Hepatic stellate cell (primary cell): ENCODE data around the gene PPP3CA.

ENCODE experiments used
- DNase-seq: peaks from one replicate; pipeline ENCODE4 v3.0.0; 2011; ENCODE audit warnings: low spot score

PPP3CA gene

DNA sequence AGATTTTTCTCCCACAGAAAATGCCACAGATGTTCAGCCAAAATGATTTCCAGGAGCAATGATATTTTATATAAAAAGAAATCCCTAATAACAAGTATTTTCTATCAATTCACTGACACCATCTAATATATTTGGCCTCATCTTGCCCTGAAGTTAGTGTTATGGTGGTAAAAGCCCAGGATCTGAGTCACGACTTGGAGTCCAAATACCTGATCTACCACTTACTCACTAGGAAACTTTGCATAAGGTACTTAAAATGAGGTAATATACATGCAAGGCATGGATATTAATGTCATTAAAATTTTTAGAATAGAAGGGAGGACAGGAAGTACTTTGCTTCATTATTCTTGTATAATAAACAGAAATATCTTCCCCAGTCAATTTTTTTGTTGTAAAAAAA lies 16.3 kb downstream of the PPP3CA start:
- no peak for DNase-seq

DNA sequence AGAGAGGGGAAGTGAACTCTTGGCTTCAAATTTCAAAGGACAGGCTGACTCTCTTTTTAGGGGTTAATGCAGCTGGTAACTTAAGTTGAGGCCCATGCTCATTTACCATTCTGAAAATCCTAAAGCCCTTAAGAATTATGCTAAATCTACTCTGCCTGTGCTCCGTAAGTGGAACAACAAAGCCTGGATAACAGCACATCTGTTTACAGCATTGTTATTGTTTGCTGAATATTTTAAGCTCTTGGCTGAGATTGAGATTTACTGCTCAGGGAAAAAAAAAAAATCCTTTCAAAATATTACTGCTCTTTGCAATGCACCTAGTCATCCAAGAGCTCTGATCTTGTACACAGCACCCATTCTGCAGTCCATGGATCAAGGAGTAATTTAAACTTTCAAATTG lies 17.7 kb downstream of the PPP3CA start:
- DNase-seq = no peak

DNA sequence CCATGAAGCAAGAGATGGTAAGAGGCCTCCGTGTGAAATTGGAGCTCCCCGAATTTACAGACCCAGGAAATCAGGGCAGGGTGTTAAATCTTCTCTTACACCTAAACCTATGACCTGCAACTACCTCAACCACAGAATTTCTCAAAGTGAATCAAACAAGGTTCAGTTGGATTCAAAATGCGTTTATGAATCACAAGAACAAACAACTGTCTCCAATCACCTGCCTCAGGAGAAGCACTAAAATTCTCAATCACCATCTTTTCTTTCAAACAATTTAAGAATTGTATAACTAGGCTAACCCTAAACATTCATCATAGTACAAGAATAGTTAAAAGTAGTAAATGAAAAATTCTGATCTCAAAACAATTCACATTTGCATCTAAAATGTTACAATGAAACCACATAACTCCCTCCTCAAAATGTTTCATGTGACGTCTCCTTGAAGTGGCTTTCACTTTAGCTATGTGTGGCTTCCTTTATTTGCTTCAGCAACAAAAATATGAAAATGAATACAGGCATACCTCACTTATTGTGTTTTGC lies 19.2 kb downstream of the PPP3CA start:
- DNase-seq = no peak

DNA sequence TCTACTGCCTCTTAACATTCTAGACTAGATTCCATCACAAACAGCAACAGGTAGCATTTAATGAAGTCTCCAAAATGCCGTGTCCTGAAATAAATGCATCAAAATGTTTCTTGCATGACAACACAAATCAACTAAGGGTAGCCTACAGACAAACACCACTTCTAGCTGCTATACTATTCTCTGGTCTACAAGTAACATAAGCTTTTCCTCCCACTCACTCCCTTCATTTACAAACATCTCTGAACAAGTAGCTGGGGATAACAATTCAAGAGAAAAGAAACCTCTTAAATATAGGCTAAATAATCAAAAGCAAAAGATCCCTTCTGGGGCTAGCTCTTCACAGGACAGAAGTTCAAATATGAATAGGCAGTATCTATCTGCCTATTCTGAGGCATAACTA lies 20.8 kb downstream of the PPP3CA start:
- no peak for DNase-seq

DNA sequence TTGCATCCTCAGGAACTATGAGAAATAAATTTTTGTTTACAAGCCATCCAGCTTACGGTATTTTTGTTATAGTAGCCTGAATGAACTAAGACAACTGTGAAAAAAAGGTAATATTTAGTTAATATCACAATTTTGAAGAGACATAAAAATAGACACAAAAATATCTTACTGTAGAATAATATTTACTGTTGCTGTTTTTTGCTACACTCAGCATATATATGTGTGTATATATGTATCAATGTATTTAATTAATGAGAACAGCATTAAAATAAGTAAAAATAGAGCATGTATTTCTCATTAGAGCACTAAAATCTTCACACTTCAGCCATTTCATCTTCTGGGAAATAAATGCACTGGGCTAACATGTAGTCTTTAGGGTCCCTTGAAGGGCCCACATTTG lies 24.6 kb downstream of the PPP3CA start:
- no peak for DNase-seq

DNA sequence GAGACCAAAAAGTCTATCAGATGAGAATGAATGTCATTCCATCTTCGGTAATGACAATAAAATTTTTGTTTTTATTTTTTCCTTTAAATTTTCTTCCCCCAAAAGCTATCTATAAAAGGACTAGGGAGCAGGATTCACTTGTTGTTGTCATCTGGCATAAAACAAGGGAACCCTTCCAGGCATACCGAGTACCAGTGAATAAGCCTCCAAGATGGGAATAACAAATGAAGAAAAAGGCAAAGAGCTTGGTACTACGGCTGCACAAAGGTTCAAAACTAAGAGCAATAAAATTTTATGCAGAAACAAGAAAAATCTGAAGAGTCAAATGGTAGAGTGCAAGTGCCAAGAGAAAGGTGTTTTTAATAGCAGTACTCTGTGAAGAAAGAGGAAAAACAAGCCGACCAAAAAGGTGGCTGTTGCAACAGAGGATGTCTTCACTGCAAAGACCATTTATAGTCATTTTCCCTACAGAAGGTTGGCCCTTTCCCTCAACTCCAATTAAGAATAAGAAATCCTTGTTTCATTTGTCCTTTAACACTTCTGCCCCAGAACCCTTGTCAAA lies 25.8 kb downstream of the PPP3CA start:
- no peak for DNase-seq

DNA sequence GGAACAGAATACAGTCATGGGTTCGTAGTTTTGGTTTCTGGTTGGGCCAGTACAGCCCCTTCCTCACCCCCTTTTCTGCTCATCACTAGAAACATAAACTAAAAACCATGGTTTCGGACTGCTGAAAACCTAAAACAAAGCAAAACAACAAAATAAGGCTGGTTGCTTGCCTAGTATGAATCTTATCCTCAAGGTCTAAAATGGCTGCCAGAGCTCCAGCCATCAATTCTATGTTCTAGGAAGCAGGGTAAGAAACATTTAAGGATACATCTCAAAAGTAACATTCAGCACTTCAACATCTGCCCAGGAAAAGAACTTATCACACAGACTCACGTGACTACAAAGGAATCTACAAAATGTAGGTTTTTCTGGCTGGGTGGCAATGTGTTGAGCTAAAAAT lies 31.5 kb downstream of the PPP3CA start:
- no peak for DNase-seq

DNA sequence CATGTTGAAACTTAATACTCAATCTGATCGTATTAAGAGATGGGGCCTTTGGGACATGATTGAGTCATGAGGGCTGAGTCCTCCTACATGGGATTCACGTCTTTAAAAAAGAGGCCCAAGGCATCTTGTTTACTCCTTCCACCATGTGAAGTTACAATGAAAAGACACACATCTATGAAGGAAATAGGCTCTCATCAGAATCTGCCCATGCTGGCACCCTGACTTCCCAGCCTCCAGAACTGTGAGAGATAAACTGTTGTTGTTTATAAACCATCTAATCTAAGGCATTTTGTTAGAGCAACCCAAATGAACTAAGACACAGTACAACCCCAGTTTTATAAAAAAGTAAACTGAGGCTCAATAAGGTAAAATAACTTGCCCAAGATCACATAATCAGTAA lies 32.3 kb downstream of the PPP3CA start:
- DNase-seq = no peak

DNA sequence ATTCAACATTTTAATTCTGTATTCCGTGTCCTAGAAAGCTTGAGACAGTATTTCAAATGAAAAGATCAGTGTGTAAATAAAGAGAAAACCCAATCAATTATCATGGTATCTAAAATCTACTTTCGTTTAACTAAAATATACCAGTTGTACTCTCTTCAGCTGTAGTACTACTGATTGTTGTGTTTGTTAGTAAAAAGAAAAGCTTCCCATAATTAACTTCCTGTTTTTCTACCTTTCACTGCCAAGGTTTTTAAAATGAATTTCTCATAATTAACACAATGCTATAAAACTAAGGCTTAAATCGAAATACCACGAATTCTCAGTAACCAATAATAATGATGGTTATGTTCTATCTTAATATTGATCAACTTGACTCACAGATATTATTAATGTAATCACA lies 37.4 kb downstream of the PPP3CA start:
- DNase-seq = no peak

DNA sequence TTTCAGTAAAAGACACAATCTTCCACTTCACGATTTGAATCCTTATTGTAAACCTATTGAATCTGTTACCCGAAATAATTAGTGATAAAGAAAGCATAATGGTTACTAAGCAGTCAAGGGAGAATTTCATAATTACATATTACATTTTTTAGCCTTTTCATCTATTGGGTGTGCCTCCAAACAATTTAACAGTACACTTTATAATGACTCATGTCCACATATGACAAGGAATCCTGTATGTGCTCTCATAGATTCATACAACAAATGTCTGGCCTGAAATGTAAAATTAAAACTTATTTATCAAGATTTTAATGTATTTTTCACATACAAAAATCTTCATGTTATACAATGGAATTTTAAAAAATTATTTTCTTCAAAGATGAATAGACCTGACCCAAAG lies 39.4 kb downstream of the PPP3CA start:
- no peak for DNase-seq

DNA sequence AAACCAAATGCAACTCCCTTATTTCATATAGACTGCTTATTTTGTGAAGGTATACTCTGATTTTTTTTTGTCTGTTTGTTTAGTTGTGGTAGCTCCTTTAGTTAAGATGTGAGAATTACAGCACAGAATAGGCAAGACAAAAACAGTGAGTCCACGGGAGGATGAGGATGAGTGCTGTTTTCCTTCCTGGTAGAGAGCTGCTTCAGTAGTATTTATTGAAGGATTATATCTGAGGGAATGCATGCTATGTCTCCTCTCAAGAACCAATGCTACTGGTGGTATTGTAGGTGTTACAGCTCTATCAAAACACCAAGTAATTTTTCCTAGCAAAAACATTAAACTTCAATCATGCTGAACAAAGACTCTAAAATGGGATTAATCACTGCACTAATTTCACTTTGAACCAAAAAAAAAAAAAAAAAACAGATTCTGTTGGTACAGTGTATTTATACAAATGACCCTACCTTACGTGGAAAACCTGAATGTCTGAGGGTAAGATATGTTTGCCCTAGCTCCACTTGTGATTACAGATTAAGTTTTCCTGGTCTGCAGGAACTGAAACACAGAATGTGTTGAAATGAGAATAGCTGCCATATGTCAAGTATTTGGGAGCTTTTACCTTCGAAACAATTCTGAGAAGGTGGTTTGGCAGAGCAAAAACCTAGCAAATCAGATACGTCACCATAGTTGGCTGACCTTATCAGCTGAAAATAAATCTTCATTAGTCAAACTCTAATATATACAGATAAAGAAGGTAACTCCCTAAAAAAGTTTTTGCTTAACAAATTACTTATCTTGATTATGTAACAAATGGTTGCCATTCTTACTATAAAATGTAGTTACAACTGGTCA lies 40.3 kb downstream of the PPP3CA start:
- DNase-seq = no peak

DNA sequence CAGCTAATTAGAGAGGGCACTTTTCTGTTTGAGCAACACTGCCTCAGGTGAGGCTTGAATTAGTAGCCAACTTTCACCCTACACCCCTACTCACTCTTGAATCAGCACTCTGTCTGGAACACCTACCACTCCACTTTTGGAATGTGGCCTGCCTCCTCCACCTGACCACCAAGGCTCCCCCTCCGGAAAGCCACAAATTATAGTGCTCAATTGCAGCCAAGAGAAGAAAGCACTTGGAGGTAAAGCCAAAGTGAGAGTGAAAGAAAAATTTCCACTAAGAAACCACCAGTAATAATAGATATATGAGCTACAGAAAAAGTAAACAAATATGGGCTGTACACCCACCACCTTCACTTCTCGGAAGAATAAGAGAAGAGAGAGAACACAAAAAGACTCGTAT lies 41.1 kb downstream of the PPP3CA start:
- DNase-seq = no peak

DNA sequence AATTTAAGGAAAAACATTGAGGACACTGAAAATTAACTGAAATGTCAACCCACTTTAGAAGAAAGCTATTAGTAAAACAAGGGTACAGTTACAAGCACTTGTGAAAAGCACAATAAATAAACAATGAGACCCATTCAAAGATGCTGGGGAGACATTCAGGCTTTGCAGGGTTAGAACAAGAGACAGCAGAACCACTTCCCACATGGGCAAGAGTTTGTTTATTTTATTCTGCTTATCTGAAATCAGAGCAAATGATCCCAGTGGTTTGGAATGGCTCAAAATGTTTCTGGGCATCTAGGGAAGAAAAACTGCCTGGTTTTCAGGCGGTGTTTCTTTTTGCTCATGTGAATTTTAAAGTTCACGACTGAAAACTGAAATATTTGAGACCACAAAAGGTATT lies 42.4 kb downstream of the PPP3CA start:
- DNase-seq = peak; percentile 37

DNA sequence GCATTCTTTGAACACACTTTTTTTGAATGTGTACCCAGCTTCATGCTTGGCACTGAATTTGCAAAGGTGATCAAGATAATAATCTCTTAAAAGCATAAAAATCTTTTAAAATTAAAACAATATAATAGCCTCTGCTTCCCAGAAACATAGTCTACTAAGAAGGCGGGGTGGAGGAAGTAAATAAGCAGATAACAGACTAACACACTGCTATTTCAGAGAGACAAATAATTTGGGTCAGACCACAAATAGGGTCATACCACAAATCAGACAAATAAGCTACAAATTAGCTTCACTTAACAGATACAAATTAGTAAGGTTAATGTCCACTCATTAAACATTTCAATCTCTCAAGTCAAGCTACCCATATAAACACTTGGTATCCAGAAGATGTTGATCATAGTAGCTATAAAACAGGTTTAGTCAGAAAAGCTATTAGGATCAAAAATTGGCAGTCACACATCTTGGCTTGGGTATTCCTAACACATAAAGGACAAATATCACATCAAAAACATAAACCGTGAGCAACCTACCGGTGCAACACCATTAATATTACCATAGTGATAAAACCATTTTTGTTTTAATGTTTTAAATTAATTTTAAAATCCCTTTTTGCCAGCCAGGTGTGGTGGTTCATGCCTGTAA lies 47.3 kb downstream of the PPP3CA start:
- no peak for DNase-seq

DNA sequence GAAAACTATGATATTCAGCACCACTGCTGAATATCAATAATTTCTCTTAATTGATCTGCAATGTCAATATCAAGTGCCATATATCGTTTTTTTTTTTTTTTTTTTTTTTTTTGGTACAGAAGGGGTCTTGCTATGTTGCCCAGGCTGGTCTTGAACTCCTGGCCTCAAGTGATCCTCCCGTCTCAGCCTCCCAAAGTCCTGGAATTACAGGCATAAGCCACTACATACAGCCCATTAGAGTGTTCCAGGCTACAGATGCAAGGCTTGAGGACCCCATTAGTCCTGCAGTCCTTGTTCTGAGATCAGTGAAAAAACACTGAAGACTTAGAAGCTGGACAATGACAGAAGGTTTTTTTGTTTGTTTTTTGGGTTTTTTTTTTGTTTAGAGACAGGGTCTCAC lies 48.3 kb downstream of the PPP3CA start:
- DNase-seq = no peak

DNA sequence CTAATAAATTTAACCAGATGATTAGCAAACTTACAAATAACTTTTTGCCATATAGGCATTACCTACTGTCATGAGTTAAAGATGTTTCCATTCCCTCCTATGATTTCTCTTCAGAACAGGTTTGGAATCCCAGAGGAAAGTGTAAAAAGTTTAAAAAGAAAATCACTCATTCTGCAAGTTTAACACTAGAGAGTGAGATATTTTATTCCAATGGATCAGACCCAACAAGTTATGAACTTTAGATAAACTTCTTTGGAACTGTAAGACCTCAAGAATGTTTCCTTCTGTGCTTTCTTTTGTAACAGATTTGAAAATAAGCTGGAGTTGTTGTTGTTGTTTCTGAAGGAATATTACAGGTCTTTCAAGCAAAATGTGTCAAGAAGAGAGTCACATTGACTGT lies 51.6 kb downstream of the PPP3CA start:
- no peak for DNase-seq

DNA sequence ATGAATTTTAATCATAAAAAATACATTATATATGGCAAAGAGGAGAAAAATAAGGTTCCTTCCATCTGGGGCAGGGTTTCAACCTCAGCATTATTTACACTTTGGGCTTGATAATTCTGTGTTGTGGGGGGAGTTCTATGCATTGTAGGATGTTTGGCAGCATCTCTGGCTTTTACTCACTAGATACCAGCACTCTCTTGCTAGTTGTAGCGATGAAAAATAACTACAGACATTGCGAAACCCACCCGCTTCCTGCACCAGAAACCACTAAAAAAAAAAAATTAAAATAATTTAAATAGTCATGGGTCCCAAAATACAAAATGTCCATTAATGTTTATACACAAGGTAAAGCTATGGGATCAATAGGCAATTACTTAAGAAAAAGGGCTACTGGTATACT lies 52.7 kb downstream of the PPP3CA start:
- DNase-seq = no peak

DNA sequence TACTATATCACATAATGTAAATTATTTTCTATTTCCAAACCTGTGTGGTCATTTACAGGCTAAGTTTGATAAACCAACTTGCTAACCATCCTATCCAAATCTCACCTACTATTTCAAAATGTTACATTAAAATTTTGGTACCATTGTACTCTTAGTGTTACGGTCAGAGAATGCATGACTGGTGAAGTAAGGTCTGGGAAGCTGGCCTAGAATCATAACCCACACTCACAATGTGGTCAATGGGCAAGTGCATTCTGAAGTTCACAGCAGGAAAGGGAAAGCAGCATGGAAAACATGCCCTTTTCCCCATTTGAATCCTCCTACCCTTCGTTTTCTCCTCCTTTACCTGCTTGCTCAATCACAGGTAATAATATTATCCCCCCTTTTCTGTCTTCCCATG lies 54.4 kb downstream of the PPP3CA start:
- DNase-seq = no peak

DNA sequence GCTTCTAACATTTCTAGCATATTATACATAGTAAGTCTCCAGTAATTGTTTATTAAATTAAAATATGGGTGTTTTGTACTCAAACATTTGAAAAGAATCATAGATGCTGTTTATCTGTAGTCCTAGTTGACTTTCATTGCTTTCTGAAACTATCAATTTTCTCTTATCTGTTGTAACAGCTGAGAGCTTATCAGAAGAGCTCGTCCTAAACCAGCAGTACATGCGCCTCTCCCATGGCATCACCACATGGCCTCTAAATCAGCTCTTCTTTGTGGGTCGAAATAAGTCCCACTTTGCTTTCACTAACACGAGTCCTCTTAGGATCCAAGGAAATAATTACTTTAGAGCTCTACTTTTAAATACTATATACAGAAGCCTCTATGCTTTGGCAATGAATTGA lies 55.1 kb downstream of the PPP3CA start:
- no peak for DNase-seq

DNA sequence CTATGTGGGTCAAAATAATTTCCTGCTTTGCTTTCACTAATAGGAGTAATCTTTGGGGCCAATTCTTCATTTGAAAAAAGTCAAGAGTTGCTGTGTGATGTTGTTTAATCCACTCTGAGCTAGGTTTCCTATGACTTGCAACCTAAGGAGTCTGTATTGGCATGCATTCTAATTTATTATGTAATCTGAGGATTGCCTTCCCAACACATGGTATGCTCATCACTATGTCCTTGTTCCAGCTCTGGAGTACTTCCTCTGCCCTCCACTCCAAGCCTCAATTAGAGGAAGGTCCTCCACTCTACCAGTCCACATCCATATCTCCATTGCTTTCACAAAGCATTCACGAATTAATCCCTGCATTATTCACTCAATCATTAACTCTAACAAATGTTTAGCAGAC lies 56.1 kb downstream of the PPP3CA start:
- no peak for DNase-seq

DNA sequence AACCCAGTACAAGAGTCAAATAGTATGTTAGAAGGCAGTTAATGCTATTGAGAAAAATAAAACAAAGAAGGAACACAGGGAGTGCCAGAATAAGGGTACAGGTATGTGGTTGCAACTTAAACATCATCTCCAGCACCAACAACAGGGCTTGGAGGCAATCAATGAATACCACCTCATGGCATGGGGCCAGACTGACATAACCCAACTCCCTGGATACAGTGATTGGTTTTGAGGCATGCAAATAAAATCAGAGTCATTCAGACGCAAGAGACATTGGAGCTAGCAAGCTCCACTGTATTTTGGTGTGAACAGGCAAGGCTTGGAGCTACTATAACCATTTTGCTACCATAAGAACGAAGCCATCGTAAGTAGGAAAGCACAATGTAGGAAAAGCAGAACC lies 56.7 kb downstream of the PPP3CA start:
- DNase-seq = no peak

DNA sequence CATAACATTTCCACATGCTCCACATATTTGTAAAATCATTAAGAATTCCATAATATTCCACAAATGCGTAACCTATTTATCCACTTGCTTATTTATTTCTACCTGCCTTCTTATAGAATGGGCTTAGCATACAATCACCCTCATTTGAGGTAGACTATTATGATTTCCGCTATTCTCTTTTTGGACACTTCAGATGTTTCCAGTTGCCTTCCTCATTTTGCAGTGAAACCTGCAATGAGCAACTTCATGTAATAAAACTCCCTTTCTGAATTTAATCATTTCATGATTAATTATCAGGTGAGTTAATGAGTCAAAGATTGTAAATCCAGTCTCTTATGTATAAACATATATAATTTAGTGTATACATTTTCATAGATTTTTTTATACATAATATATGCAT lies 58.0 kb downstream of the PPP3CA start:
- no peak for DNase-seq

DNA sequence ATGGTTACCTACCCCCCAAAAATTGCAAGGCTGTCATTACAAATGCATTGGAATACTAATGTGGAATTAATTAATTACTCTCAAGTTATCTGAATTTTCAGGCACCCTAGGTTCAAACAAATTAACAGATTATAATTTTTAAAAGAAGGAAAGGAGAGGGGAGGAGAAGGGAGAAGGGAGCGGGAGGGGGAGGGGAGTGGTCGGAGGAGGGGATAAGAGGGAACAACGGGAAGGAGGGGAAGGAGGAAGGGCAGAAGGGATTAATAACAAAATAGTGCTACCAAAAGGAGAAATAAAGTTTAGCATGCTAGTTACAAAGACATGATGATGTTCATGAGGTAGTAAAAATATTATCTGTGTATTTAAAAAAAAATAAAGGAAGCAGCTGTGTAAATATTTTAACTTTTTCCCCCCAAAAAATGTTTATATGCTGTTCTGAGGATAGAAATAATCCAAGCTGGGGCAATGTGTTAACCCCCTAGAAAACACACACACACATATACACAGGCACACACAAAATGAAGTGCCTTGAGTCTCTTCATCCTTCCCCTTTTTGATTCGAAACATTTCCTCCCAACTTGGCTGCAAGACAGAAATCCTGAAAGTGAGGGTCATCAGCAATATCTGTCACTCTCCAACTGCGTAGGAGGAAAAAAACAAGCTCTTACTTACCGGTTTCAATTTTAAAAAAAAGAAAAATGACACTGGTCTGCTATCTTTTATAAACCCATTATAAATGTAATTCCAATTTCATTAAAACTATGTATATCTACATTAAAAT lies 58.8 kb downstream of the PPP3CA start:
- no peak for DNase-seq
